SU-DHL-6 (cell line): Measurements from ENCODE around the gene TARS3.

Experiments used
- H2AFZ ChIP-seq: fragments of 200-600 bp; sonication (generic); 2 replicates; pipeline ENCODE4 v1.6.1; 2014; ENCODE audit warnings: low read depth, mild to moderate bottlenecking, moderate library complexity, mixed read lengths, antibody characterized with exemption, low read length; ENCODE audit not compliant: severe bottlenecking
- H3F3A ChIP-seq: fragments of 200-600 bp; shearing (Covaris generic); 2 replicates; pipeline ENCODE4 v1.6.0; 2016; ENCODE audit warnings: antibody characterized with exemption, mild to moderate bottlenecking; ENCODE audit not compliant: insufficient read depth
- H3K27ac ChIP-seq: fragments of 200-600 bp; sonication (generic); 2 replicates; pipeline ENCODE4 v1.5.1; 2016; ENCODE audit warnings: low read depth, mild to moderate bottlenecking, low read length, moderate library complexity, mixed read lengths
- H3K27me3 ChIP-seq: fragments of 200-600 bp; sonication (generic), shearing (Covaris generic); 2 replicates; pipeline ENCODE4 v1.6.0; 2014; ENCODE audit warnings: mild to moderate bottlenecking, low read length
- H3K36me3 ChIP-seq: fragments of 200-600 bp; sonication (generic); 2 replicates; pipeline ENCODE4 v1.6.1; 2014; ENCODE audit warnings: mild to moderate bottlenecking, low read length, mixed read lengths
- H3K4me2 ChIP-seq: fragments of 300-600, 200-600 bp; shearing (Covaris generic), sonication (generic); 2 replicates; pipeline ENCODE4 v1.6.0; 2014; ENCODE audit warnings: low read length, low read depth, mild to moderate bottlenecking; ENCODE audit not compliant: poor library complexity, severe bottlenecking
- H3K4me3 ChIP-seq: fragments of 200-600 bp; sonication (generic); 2 replicates; pipeline ENCODE4 v1.5.1; 2014; ENCODE audit warnings: antibody characterized with exemption, low read length, mild to moderate bottlenecking, mixed read lengths; ENCODE audit not compliant: insufficient read depth, poor library complexity, severe bottlenecking
- H3K79me2 ChIP-seq: fragments of 200-600 bp; sonication (generic); 2 replicates; pipeline ENCODE4 v1.6.1; 2014; ENCODE audit warnings: mild to moderate bottlenecking, low read length, moderate library complexity; ENCODE audit not compliant: insufficient read depth
- H3K9ac ChIP-seq: fragments of 200-600 bp; sonication (generic); 2 replicates; pipeline ENCODE4 v1.7.0; 2014; ENCODE audit warnings: mild to moderate bottlenecking, low read length
- H3K9me2 ChIP-seq: fragments of 200-600 bp; sonication (generic); replicated peaks from 2 replicates; pipeline ENCODE4 v1.6.1; 2014; ENCODE audit warnings: low read length; ENCODE audit not compliant: insufficient read depth
- H3K9me3 ChIP-seq: fragments of 200-600 bp; sonication (generic); 2 replicates; pipeline ENCODE4 v1.6.1; 2014; ENCODE audit warnings: low read length, mixed read lengths; ENCODE audit not compliant: insufficient read depth
- H4K20me1 ChIP-seq: fragments of 200-600 bp; sonication (generic); 2 replicates; pipeline ENCODE4 v1.6.1; 2014; ENCODE audit warnings: low read depth, mild to moderate bottlenecking, antibody characterized with exemption, low read length, moderate library complexity, mixed read lengths
- EZH2phosphoT487 ChIP-seq: fragments of 200-600 bp; sonication (generic), shearing (Covaris generic); conservative IDR thresholded peaks from 2 replicates; pipeline ENCODE4 v1.6.1; 2018; ENCODE audit warnings: mild to moderate bottlenecking, antibody characterized with exemption, low read length, moderate library complexity, mixed read lengths
- TF ChIP-seq, protein P1 (sequence below): fragments of 200-600 bp; sonication (generic); IDR thresholded peaks from one replicate; pipeline ENCODE4 v1.5.1; 2017; ENCODE audit warnings: antibody characterized with exemption, mild to moderate bottlenecking, low read length, moderate library complexity; ENCODE audit not compliant: insufficient read depth, poor library complexity, severe bottlenecking

The TARS3 gene

DNA sequence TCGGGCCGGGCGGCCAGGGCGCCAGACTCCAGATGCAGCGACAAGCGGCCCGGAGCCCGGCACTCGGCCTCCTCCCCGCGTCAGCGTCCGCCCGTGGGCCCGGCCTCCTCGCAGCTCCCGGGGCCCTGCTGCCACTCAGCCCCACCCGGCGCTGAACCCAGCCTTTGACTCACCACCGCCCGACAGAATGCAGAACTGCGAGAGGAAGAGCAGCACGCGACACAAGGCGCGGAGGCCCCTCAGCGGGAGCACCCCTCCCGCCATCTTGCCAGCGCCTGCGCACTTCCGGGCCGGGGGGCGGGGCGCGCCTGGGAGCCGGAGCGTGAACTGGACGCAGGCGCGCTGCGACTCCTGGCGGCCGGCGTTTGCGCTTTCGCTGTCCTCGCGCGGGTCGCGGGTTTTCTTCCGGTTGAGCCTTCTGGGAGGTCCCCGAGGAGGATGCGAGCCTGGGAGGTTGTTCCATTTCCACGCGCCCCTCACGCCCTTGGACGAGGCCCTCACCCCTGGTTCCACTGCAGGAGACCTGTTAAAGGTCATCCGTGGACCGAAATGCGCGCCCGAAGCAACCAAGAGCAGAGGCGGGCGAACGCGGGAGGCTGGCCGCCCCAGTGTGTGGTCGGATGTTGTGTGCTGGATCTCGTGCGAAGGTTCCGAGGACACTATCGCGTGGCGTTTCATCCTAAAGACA lies 72.0 kb downstream of the TARS3 start, which contains the start of gene TM2D3:
Gene TM2D3, minus strand, starts transcription at position 284 of the 688 bp plus-strand sequence. Its CDS starts 20 bp downstream, at position 264.
- H3K27me3 ChIP-seq: no peaks in the 10 kb centered on the region
- H3K9me3 ChIP-seq: no peaks in the 10 kb centered on the region
- H4K20me1 ChIP-seq: no peaks in the 10 kb centered on the region
- TF ChIP-seq, protein P1, sequence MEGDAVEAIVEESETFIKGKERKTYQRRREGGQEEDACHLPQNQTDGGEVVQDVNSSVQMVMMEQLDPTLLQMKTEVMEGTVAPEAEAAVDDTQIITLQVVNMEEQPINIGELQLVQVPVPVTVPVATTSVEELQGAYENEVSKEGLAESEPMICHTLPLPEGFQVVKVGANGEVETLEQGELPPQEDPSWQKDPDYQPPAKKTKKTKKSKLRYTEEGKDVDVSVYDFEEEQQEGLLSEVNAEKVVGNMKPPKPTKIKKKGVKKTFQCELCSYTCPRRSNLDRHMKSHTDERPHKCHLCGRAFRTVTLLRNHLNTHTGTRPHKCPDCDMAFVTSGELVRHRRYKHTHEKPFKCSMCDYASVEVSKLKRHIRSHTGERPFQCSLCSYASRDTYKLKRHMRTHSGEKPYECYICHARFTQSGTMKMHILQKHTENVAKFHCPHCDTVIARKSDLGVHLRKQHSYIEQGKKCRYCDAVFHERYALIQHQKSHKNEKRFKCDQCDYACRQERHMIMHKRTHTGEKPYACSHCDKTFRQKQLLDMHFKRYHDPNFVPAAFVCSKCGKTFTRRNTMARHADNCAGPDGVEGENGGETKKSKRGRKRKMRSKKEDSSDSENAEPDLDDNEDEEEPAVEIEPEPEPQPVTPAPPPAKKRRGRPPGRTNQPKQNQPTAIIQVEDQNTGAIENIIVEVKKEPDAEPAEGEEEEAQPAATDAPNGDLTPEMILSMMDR: peak; percentile 17
- TF ChIP-seq EZH2phosphoT487: no peak
- peak within 1 kb of the TSS; percentile 87 for H3K4me3 ChIP-seq
- H3K4me2 ChIP-seq: peak within 1 kb of the TSS; percentile 97
- H2AFZ ChIP-seq: peak within 1 kb of the TSS; percentile 79
- H3K9me2 ChIP-seq: no peaks in the 10 kb centered on the region
- H3K9ac ChIP-seq: peak within 1 kb of the TSS; percentile 92
- H3K36me3 ChIP-seq: peaks cover 10% of the 10 kb centered on the region; the same call in 1 of the 2 replicates
- peaks cover 18% of the 10 kb centered on the region for H3F3A ChIP-seq
- H3K79me2 ChIP-seq: peaks cover 41% of the 10 kb centered on the region
- H3K27ac ChIP-seq: peak within 1 kb of the TSS; percentile 78

DNA sequence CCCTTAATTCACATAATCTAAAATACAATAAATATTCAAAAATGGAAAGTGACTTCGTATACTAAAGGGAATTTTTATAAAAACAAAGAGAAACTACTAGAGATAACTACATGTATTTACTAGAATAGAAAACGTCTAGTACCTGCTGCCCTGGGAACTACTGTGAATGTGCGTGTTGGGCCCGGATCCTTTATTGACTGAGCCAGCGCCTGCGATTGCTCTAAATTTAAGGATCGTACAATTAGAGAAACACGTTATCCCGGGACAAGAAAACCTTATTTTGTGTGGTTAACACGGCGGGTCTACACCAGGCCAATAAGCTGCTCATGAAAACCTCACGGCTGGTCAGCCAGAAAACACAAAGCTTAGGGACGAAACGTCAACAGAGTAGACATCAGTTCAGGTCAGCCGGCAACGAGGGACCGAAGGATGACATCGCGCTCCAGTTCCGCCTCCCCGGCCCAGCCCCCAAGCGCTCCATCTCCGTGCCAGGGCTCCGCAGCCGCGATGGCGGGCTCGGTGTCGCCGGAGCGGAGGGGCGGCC lies 72.6 kb downstream of the TARS3 start:
- TF ChIP-seq, protein P1: no peak
- no peak for TF ChIP-seq EZH2phosphoT487
- peak overlapping the region; percentile 55 for H2AFZ ChIP-seq

DNA sequence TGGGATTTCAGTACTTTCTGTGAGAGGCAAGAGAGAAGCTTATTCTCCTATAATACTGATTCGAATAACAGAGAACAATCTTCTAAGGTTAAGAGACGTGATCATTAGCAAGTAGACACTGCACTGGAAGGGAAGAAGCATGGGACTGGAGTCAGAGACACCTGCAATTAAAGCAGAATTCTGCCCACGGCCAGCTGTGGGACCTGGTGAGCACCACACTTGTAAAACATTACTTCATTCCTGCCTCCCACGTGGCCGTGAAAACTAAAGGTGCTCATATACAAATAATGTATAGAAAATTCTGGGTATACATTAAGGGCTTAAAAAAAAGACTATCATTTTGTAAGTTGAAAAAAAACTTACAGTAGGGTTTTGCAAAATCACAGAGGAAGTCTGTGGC lies 74.1 kb downstream of the TARS3 start:
- Histone ChIP-seq H3K9me2 (no peaks in the 10 kb centered on the region), H3K9ac (peak overlapping the region; percentile 92), H4K20me1 (no peaks in the 10 kb centered on the region), H3K27ac (no peak overlapping the region), H3K4me3 (peak overlapping the region; percentile 87), H3F3A (peaks cover 18% of the 10 kb centered on the region), H3K27me3 (no peaks in the 10 kb centered on the region), H3K4me2 (peak overlapping the region; percentile 97), H3K79me2 (peaks cover 45% of the 10 kb centered on the region), H3K9me3 (no peaks in the 10 kb centered on the region), H3K36me3 (peaks cover 29% of the 10 kb centered on the region; the same call in 1 of the 2 replicates), H2AFZ (no peak overlapping the region)
- TF ChIP-seq, protein P1: no peak
- TF ChIP-seq EZH2phosphoT487: no peak

More for the DNA sequence above, 72.6 kb downstream of the TARS3 start:
- Histone ChIP-seq H3F3A (peaks cover 18% of the 10 kb centered on the region), H3K9me2 (no peaks in the 10 kb centered on the region), H3K79me2 (peaks cover 43% of the 10 kb centered on the region), H3K4me3 (peak overlapping the region; percentile 87), H3K36me3 (peaks cover 16% of the 10 kb centered on the region; the same call in 1 of the 2 replicates), H3K27ac (peak overlapping the region; percentile 78), H3K9ac (peak overlapping the region; percentile 92), H3K9me3 (no peaks in the 10 kb centered on the region), H3K27me3 (no peaks in the 10 kb centered on the region), H3K4me2 (peak overlapping the region; percentile 97), H4K20me1 (no peaks in the 10 kb centered on the region)
